GM18526 (cell line): ENCODE data around the gene CCDC196.

ENCODE experiments used
- POLR2A ChIP-seq: IDR thresholded peaks from 3 replicates; pipeline ENCODE4 v1.6.1; 2011; ENCODE audit not compliant: insufficient read length; ENCODE audit errors: extremely low read depth

CCDC196 gene

DNA sequence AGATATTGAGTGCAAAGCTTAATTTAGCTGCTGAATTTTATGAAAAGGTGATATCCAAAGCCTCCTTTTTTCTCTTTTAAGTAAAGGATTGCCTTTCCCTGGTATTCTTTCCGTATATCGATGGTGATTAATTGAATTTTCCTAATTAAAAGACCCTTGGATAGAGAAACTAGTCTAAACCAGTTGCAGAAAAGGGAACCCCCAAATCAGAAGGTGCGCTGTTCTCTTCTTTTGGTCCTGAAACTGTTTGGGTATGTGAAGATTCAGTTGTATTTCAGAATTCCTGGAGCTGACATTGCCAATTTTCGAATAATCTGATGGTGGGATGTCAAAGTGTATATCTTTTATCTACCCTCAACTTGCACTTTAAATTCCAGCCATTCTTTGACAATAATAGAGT lies 23.7 kb downstream of the CCDC196 start:
- no peak for TF ChIP-seq POLR2A

DNA sequence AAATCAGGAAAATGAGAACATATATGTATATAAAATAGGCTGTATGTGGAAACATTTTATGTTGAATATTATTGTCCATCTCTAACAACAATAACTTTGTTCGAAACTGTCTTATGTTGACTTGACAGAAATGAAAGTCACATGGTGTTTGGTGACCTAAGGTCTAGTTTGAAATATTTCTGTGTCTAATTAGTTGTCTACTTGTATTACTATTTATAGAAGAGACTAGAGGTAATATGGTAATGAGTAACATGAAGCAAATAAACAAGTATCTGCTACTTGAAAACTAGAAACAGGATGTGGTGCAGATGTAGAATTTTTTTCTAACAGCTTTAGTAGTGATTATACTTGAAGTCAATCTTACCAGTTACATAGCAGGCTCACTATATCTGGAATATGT lies 25.7 kb downstream of the CCDC196 start:
- no peak for TF ChIP-seq POLR2A

DNA sequence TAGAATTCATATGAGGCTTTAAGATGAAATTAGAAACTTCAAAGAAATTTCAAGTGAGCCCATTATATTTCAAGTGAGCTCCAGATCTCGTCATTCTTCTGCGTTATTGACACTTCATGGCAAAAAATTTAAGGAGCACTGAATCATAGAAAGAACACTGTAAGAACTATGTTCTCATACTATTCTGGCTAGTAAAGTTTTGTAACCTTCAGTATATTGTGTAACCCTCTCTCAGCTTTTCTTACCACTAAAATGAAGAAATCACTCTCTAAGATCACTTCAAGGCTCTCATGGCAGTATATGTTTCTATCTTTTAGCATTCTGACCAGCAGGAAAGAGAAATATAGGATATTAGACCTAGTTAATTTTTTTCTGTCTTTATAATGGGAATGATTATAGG lies 28.0 kb downstream of the CCDC196 start:
- no peak for TF ChIP-seq POLR2A

DNA sequence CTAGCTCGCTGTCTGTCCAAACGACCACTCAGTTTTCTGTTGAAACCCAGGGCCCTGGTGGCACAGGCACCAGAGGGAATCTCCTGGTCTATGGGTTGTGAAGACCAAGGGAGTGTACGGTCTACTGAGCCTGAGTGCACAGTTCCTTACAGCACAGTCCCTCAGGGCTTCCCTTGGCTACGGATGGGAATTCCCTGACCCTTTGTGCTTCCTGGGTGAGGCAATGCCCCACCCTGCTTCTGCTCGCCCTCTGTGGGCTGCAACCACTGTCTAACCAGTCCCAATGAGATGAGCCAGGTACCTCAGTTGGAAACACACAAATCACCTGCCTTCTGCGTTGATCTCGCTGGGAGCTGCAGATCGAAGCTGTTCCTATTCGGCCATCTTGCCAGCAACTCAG lies 44.4 kb downstream of the CCDC196 start:
- no peak for TF ChIP-seq POLR2A

DNA sequence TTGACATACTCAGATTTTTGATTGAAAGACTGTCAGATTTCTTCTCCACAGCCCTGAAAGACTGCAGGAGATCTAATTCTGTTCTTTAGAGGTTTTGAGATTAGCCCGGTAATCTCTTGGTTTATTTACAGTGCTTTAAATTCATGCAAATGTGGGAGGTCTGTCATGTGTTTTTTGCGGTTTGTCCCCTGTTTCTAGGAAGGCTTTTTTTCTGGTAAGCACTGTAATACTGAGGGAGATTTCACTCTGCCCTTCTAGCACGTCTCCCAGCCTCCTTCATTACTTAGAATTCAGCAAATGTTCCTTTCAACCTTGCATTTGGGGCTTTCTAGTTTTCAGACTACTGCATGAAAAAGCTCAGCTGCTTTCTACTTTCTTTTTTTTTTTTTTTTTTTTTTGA lies 52.9 kb downstream of the CCDC196 start:
- no peak for TF ChIP-seq POLR2A

DNA sequence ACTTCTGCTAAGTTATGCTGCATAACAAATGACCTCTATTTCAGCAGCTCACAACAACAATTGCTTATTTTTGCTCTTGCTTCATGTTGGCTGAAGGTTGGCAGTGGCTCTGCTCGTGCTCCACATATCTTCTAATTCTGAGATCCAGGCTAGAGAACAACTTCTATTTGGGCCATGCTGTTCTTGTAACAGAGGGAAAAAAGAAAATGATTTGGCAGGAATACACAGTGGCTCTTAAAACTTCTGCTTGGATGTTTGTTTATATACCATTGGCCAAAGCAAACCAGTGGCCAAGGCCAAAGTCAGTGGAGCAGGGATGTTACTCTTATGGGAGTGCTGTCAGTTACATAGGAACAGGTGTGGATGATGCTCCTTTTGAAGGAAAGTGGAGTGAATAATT lies 53.9 kb downstream of the CCDC196 start:
- no peak for TF ChIP-seq POLR2A

DNA sequence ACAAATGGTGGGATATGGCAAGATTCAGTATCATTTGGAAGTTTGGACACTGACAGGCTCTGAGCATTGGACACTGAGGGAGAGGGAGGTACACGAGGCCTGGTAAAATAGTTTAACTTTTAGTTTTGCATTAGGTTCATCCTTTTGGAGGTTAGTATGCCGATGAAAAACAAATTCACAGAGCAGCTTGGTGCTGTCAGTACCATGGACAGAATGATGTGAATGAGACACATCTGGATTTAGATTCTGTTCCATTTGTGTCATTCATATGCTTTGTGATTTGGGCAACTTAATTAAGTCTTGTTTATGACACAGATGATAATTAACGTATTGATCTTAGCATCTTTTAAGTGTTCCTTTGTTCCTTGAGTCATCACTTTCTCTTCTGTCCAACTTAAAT lies 55.5 kb downstream of the CCDC196 start:
- no peak for TF ChIP-seq POLR2A

DNA sequence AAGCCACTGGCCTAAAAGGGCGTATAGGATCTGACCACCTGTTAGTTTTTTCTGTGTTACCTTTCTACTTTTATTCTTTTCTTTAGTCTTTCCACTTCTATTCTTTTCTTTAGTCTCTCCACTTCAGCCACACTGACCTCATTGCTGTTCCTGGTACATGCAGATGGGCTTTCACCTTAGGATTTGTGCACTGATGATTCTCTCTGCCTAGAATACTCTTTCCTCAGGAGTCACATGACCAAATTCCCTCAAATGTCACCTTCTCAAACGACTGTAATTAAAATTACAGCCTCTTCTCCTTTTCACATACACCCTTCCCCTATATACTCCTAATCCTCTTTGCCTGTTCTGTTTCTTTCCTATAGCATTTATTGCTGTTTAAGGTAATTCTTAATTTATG lies 57.8 kb downstream of the CCDC196 start:
- no peak for TF ChIP-seq POLR2A
